ENCODE measurements around the gene AGBL1.

Gene AGBL1

GRCh38 chr15:86875067-86875466 is 795.4 kb downstream of the AGBL1 start:
- TF ChIP-seq SALL2 (tag by site-specific recombination; IDR thresholded peaks at IDR 0.05; ENCODE audit: borderline replicate concordance), result no peak
- no peak for TF ChIP-seq ZNF157 (tag by site-specific recombination; IDR thresholded peaks at IDR 0.05)
- no peak for TF ChIP-seq ZNF561 (tag by site-specific recombination; IDR thresholded peaks at IDR 0.05; ENCODE audit: borderline replicate concordance)
- no peak for TF ChIP-seq ZSCAN23 (tag by site-specific recombination; IDR thresholded peaks at IDR 0.05)
- no peak for TF ChIP-seq ZBTB48 (tag by site-specific recombination; IDR thresholded peaks at IDR 0.05)
- TF ChIP-seq ZNF121 (tag by site-specific recombination; IDR thresholded peaks at IDR 0.05), result no peak
- no peak for TF ChIP-seq ZNF280D (tag by site-specific recombination; IDR thresholded peaks at IDR 0.05)
- TF ChIP-seq ZNF362 (tag by site-specific recombination; IDR thresholded peaks at IDR 0.05), result no peak
- no peak for TF ChIP-seq ZNF514 (tag by site-specific recombination; IDR thresholded peaks at IDR 0.05)
- TF ChIP-seq ZNF639 (tag by site-specific recombination; IDR thresholded peaks at IDR 0.05), result no peak
- no peak for TF ChIP-seq ZNF274 (IDR thresholded peaks at IDR 0.05; ENCODE audit: low read length)
- TF ChIP-seq ZNF274 (tag by site-specific recombination; IDR thresholded peaks at IDR 0.05; ENCODE audit: borderline replicate concordance), result no peak
- no peak for TF ChIP-seq ZNF707 (tag by site-specific recombination; IDR thresholded peaks at IDR 0.05)
- no peak for TF ChIP-seq PATZ1 (tag by site-specific recombination; IDR thresholded peaks at IDR 0.05)
- TF ChIP-seq ZNF398 (tag by site-specific recombination; IDR thresholded peaks at IDR 0.05), result no peak
- Histone ChIP-seq H3K9me3 (ENCODE audit: control insufficient read depth, insufficient read depth, low read depth, low read length) (no peaks in the 10 kb centered on the region; the same call in 1 of the 2 replicates), H3K36me3 (ENCODE audit: control insufficient read depth in 2 of 2, insufficient read depth in 1 of 2, low read length in 2 of 2) (no peaks in the 10 kb centered on the region), H3K4me1 (ENCODE audit: control insufficient read depth, insufficient read depth, low read length) (peaks cover 10% of the 10 kb centered on the region), H3K27ac (ENCODE audit: extremely low read depth, low read depth, low read length) (no peak overlapping the region), H3K4me3 (ENCODE audit: low read depth, low read length) (no peak overlapping the region)
- CTCF ChIA-PET, result interaction anchor here (0.6 kb wide), 1 partner anchor 64 kb away, joined by 3 read pairs; no protein-coding TSS in a partner anchor
- POLR2A ChIA-PET, result no interaction called here
